Transverse colon (tissue), 3 donors: ENCODE results near the gene ARCN1.

Experiments used
- POLR2A ChIP-seq: fragments of 450-650 bp; IDR thresholded peaks from one replicate; pipeline ENCODE4 v1.6.1; 2016; ENCODE audit warnings: antibody characterized with exemption, mild to moderate bottlenecking, moderate library complexity
- TF ChIP-seq, protein P1 (sequence below), 5 experiments: fragments of 200-600 bp in 3 of 5; fragments of 450-650 bp in 2 of 5; sonication (generic) in 3 of 5; IDR thresholded peaks; 1 replicate in 2 of 5; 2 replicates in 3 of 5; pipeline ENCODE4 v1.5.1; 2016 to 2017; ENCODE audit warnings: antibody characterized with exemption in 5 of 5, inconsistent platforms in 3 of 5, mild to moderate bottlenecking in 2 of 5, moderate library complexity in 1 of 5

GRCh38 chr11:118524757-118525470, 47.3 kb upstream of the ARCN1 start:
- TF ChIP-seq POLR2A, result no peak
- TF ChIP-seq, protein P1, sequence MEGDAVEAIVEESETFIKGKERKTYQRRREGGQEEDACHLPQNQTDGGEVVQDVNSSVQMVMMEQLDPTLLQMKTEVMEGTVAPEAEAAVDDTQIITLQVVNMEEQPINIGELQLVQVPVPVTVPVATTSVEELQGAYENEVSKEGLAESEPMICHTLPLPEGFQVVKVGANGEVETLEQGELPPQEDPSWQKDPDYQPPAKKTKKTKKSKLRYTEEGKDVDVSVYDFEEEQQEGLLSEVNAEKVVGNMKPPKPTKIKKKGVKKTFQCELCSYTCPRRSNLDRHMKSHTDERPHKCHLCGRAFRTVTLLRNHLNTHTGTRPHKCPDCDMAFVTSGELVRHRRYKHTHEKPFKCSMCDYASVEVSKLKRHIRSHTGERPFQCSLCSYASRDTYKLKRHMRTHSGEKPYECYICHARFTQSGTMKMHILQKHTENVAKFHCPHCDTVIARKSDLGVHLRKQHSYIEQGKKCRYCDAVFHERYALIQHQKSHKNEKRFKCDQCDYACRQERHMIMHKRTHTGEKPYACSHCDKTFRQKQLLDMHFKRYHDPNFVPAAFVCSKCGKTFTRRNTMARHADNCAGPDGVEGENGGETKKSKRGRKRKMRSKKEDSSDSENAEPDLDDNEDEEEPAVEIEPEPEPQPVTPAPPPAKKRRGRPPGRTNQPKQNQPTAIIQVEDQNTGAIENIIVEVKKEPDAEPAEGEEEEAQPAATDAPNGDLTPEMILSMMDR (IDR thresholded peaks at IDR 0.05), result no peak
